H54 (cell line): Measurements from ENCODE around the gene LAX1.
"Not testable (repeated sequence)": the region's sequence is repeated elsewhere in the genome, so short reads cannot be mapped to it uniquely, and the experiment has no call there.

Experiments
- DNase-seq: peaks from one replicate; pipeline ENCODE4 v3.0.0; 2011; ENCODE audit warnings: low spot score, mixed read lengths; ENCODE audit not compliant: insufficient read length
- FAIRE-seq: peaks from 3 replicates; lab custom pipeline; 2011; peaks lifted over from hg19 to GRCh38; lab: Jason Lieb, UNC
- POLR2A ChIP-seq: IDR thresholded peaks from 2 replicates; pipeline ENCODE4 v1.6.1; 2011; ENCODE audit warnings: low read depth, mild to moderate bottlenecking, low read length

Gene LAX1

DNA sequence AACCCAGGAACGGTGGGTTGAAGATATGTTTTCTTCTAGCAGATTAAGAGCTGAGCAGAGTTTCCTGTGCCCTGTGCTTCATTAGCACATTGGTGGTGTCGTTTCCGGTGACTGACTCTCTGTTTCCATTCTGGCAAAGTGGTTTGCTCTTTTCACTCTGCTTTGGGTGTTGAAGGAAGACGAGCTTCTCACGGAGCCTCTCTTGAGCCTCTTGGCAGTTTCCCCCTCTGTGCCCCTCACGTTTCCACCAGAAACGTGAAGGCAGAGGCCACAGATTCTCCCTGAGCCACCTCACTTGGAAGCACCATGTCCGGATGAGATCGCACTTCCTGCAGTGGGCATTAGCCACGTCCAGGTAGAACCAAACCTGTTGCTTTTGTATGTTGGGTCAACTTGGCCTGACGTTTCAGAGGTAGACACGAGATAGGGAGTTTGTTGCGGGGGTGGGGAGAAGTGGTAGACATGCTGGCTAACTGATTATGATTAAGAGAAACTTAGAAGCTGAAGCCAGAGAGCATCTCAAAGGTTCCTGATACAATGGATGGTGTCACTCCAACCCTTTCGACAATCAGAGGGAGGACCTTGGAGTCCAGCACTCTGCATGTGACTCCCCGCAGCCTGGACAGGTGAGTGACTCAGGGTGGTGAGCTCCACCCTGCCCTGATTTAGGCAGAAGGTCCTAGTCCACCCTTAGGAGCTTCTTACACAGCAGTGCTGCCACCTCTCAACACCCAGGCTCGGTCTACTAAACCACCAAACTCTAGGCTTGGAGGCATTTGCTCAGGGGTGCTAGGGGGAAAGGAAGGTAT, at the start of gene LAX1:
Gene LAX1 (plus strand): TSS at position 155 of the 809 bp plus-strand sequence. CDS start 383 bp downstream, at position 538.
- no peak for DNase-seq
- no peak for FAIRE-seq

DNA sequence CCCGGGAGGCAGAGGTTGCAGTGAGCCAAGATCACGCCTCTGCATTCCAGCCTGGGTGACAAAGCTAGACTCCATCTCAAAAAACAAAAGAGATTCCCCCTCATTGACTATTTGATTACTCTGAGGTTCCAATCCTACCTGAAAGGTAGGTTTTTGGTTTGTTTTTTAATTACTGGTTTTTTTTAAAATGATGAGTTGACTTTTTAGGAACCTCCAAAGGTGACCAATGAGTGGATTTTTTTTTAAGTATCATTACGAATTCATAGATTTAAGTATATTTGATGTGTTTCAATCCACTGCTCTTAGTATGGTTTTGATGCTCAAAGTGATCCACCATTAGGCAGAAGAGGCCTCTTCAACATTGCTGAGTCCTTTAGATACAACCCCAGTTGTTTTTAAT, 47.9 kb upstream of the LAX1 start:
- no peak for TF ChIP-seq POLR2A
- DNase-seq (no peak), FAIRE-seq (no peak)

More for the DNA sequence above, at the start of gene LAX1:
- no peak for TF ChIP-seq POLR2A

GRCh38 chr1:203720242-203720641, 44.7 kb upstream of the LAX1 start:
- FAIRE-seq (no peak), DNase-seq (no peak)
- TF ChIP-seq POLR2A = no peak

- TF ChIP-seq POLR2A = no peak
- no peak for FAIRE-seq
- DNase-seq = no peak
These were observed 42.1 kb upstream of the LAX1 start for GRCh38 chr1:203722909-203723308.

GRCh38 chr1:203726417-203726867, 38.5 kb upstream of the LAX1 start:
- FAIRE-seq (no peak), DNase-seq (no peak)
- TF ChIP-seq POLR2A = no peak

GRCh38 chr1:203733009-203733863, 31.7 kb upstream of the LAX1 start:
- FAIRE-seq = no peak
- no peak for TF ChIP-seq POLR2A
- no peak for DNase-seq

DNA sequence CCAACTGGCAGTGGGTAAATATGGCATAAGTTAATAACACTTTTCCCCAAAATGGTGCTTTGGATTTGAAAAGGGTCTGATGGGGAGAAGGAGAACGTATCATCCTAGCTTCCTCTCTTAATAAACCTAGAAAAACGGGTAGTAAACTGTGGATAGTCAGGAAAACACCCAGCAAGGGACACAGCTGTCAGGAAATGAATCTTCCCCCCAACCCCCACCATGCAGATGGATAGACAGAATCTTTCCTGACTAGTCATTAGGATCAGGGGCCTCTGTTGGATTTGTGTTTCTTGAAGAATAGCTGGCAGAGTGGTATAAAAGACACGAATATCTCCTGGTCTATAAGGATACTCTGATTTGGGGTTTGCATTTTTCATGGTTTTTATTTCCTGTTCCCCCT, 22.5 kb upstream of the LAX1 start:
- DNase-seq (no peak), FAIRE-seq (no peak)
- TF ChIP-seq POLR2A = no peak

- FAIRE-seq = no peak
- no peak for DNase-seq
- TF ChIP-seq POLR2A = no peak
These were observed 21.9 kb upstream of the LAX1 start for GRCh38 chr1:203743091-203743571.

DNA sequence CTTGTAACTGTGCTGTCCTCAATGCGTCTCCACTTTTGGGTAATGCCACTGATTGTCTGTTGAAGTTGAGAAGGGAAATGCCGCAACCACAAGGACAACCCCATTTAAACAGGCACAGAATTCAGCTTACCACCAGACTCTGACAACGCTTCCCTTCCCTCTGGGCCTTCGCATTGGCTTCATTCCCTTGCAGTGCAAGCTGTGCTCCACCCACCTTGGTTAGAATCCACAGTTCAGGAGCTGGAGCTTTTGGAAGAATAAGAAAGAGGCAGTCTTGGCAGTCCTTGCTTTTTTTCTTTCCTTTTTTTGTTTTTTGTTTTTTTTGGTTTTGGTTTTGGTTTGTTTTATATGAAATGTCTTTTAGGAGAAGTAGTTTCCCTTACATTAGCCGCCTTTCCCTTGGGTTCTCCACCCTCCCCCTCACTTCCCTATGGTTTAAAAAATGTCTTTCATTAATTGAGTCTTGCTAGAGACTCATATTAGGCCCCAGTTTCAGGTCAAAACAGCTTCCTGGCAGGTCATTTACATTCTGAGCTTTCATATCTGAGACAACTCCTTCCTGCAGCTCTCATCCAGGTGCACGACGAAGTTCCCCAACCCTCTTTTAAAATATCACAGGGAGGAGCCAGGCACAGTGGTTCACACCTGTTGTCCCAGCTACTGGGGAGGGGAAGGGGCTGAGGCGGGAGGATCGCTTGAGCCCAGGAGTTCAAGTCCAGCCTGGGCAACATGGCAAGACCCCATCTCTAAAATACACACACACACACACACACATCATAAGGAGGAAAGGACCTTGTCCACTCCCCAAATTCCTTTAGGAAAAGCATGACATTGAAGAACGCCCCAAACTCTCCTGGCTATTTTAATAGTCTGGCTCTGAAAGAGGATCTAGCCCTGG, 20.7 kb upstream of the LAX1 start:
- DNase-seq (no peak), FAIRE-seq (no peak)
- TF ChIP-seq POLR2A = no peak

DNA sequence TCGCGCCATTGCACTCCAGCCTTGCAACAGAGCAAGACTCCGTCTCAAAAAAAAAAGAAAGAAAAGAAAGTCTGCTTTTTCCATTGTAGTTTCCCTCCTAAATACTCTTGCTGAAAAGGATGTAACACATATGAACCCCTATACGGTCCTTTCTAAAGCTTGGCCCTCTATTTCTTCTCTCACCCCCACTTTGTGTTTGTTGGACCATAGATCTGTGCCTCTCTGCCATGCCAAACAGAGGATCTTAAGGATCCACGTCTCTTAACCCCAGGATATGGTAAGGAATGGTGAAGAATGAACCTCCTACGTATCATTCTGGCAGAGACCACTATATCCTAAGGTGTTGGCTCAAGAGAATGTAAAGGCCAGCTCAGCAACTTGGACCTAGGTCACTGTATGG, 18.7 kb upstream of the LAX1 start:
- FAIRE-seq = no peak
- no peak for DNase-seq
- TF ChIP-seq POLR2A = no peak

GRCh38 chr1:203751051-203751450, 13.9 kb upstream of the LAX1 start:
- FAIRE-seq = no peak
- TF ChIP-seq POLR2A = no peak
- DNase-seq = no peak

DNA sequence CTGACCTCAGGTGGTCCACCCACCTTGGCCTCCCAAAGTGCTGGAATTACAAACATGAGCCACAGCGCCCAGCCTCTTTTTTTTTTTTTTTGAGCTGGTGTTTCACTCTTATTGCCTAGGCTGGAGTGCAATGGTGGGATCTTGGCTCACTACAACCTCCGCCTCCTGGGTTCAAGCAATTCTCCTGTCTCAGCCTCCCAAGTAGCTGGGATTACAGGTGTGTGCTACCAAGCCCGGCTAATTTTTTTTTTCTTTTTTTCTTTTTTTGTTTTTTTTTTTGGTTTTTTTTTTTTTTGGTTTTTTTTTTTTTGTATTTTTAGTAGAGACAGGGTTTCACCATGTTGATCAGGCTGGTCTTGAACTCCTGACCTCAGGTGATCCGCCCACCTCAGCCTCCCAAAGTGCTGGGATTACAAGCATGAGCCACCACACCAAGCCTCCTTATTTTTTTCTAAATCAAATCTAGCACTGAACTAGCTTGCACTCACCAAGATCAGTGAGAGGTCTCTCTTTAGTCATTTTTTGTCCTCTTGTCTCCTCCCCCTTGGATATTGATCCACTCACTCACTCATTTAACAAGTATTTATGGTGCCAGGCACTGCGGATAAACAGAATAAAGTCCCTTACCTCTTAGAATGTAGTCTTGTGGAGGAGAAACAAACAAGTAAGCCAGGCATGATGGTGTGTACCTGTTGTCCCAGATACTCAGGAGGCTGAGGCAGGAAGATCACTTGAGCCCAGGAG, 13.2 kb upstream of the LAX1 start:
- not testable (repeated sequence) for FAIRE-seq, DNase-seq

- FAIRE-seq (no peak), DNase-seq (no peak)
- no peak for TF ChIP-seq POLR2A
These were observed 10.5 kb upstream of the LAX1 start for GRCh38 chr1:203754455-203754864.
